KG1 (cell line): ENCODE results near the gene MANSC1.
"Not testable (repeated sequence)": the region's sequence is repeated elsewhere in the genome, so short reads cannot be mapped to it uniquely, and the experiment has no call there.

ENCODE experiments used
- DNase-seq: peaks from one replicate; lab custom pipeline; 2025; lab: John Stamatoyannopoulos, UW

Gene MANSC1

DNA sequence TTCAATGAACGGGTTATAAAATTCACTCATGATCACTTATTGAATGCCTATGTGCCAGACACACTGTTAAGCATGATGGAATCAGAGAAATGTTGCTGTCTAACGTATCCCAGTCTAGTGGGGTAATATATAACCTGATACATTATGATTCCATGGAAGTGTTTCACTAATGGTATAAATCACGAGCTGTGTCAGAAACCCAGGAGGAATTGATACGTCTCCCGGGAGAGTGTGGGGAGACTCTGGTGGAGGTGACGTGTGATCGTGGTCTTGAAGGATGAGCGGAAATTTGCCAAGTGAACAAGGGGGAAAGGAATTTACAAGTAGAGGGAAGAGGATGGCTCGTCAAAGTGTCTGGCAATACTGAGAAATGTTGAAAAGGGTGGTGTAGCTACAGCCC lies 26.5 kb downstream of the MANSC1 start:
- no peak for DNase-seq

DNA sequence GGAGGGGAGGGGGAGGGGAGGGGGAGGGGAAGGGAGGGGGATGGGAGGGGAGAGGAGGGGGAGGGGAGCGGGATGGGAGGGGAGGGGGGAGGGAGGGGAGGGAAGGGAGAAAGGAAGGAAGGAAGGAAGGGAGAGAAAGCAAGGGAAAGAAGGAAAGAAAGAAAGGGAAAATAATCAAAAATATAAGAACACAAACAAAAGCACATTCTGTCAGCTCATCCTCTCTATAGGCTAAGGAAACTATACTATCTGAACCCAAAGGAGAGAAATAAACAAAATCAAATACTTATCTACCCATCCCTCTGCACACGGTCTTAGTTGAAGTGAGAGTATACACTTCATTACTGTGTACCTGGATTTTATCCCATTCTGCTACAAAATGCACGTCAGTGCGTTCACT lies 26.9 kb downstream of the MANSC1 start:
- no peak for DNase-seq

DNA sequence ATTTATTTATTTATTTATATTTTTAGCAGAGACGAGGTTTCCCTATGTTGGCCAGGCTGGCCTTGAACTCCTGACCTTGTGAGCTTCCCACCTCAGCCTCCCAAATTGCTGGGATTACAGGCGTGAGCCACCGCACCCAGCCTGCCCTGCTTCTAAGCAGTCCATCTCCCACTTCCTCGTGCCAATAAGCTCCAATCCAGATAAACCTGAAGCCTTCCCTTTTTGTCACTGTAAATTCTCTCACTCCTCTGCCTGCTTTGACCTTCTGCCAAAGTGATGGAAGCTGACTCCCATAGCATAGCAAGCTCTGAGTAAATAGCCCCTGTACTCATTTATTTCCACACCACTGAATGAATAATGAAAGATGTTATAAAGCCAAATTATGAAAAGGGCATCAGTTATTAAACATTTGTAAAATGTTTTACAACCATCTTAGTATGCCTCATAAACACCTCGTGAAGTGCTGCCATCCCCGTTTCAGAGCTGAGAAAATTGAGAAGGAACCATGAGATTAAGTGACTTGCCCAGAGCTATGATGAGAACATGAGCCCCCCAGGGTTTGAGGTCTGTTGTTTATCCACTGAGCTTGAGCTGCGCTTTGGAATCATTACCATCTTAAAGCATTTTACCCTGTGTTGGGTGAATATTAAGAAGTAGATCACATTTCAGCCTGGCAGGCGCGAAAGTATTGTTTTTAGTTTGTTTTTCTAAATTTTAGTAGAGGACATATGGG lies 30.4 kb downstream of the MANSC1 start:
- no peak for DNase-seq

GRCh38 chr12:12315838-12316237 lies 34.2 kb downstream of the MANSC1 start:
- DNase-seq, result no peak

GRCh38 chr12:12310695-12311094 lies 39.3 kb downstream of the MANSC1 start:
- not testable (repeated sequence) for DNase-seq

DNA sequence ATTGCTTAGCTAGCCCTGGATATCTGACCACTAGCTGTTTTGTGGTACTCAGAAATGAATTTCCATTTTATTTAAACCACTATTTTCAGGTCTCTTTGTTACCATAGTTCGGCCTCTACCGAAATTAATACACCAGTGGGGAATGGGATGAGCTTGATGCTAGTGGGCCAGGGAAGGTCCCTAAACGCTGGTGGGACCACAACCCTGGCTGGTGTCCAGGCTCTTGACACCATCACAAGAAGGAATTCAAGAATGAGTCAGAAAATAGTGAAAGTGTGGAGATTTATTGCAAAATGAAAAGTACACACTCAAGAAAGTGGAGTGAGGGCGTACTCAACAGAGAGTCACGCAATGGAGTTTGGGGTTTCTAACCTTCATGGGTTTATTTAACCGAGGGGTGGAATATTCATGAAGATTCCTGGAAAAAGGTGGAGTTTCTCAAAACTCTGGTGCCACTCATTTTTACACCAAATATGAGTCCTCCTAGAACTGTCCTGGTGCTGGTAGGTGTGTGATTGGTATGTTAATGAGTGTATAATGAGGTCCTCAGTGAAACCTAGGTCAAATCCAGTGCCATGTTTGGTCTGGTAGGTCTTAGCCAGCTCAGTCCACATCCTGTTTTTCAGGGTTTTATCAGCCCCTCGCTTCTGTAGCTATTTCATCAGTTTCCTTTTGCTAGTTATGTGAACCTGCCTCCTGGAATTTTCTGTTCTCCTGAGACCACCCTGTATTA lies 44.3 kb downstream of the MANSC1 start:
- DNase-seq, result no peak

GRCh38 chr12:12302976-12303375 lies 47.1 kb downstream of the MANSC1 start:
- no peak for DNase-seq

- DNase-seq, result no peak
These were observed 48.9 kb downstream of the MANSC1 start for GRCh38 chr12:12301122-12301521.

- no peak for DNase-seq
These were observed 52.7 kb downstream of the MANSC1 start for GRCh38 chr12:12297201-12297830.

GRCh38 chr12:12294215-12295005 lies 55.6 kb downstream of the MANSC1 start:
- no peak for DNase-seq

DNA sequence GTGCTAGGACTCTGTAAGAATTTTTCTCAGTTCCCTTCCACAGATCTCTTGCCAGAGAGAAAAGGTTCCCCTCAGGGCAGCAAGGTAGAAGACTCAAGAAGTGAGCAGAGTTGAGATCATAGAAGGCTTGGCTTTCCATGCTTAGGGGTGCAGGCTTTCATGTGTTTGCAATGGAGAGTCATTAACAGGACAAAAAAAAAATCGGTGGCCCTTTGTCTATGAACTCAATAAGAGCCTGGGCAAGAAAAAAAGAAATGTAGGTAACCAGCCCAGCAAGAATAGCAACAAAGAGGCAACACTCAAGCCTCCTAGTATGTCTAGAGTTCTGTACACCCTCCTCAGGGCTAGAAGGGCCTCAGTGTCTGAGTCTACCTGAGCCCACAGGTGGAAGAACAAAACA lies 59.8 kb downstream of the MANSC1 start:
- DNase-seq, result no peak

GRCh38 chr12:12286441-12286840 lies 63.6 kb downstream of the MANSC1 start:
- DNase-seq, result no peak

DNA sequence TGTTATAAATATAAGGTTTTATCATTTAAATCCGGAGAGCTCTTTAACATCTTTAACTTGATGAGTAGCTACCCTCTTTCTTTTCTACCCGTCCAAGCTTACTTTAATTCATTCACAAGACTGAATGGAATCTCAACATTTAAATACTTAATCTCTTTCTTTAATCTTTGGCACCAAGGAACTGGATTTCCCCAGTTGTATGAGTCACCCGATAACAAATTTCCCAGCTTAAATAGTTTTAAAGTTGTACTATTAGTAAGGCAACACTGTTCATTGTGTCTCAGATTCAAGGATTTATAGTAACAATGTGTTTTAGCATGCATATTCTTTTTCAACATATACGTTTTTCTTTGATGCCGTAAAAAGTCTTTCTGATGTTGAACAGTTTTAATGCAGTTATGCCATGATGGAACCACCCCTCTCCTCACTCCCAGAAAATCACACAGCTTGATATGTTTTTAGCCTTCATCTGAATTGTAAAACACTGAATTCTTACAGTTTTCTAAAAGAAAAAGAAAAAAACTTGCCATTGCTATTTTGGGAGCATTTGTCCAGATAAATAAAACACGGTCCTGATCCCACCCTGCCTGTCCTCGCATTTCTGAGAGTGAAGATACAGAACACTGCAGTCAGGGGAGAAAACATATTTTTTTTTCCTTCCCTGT lies 67.1 kb downstream of the MANSC1 start:
- no peak for DNase-seq

GRCh38 chr12:12282202-12282601 lies 67.8 kb downstream of the MANSC1 start:
- no peak for DNase-seq

DNA sequence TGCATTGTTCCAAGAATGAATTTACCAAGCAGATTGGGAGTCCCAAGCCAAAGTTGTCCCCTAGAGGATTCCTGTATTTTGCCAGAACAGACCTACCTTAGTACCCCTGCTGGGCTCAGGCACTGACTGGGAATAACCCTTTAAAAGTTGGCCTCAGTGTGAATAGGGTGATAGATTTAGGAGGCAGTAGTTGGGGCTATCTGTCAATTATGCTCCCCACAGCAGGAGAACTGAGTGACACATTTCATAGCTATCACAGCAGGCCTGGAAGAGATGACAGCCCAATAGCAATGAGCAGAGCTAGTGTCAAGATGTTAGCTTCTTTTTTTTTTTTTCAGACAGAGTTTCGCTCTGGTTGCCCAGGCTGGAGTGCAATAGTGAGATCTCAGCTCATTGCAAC lies 68.9 kb downstream of the MANSC1 start:
- no peak for DNase-seq

DNA sequence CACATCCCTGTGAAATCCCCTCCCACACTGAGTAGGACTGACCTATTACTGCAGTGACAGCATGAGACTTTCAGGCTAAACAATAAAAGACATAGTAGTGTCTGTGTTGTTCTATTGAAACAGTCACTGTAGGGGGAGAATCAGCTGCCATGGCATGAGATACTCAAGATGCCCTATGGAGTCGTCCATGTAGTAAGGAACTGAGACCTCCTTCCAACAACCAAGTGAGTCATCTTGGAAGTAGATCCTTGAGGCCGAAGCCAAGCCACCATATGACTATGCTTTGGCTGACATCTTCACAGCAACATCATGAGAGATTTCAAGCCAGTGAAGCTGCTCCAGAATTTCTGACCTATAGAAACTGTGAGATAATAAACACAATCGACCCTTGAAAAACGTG lies 71.1 kb downstream of the MANSC1 start:
- no peak for DNase-seq
